SW 1271 (cell line): Measurements from ENCODE around the gene PRSS38.

Source experiments
- DNase-seq, 2 experiments: peaks; one replicate each; lab custom pipeline; 2025; lab: John Stamatoyannopoulos, UW

The PRSS38 gene

GRCh38 chr1:227779021-227779441 is 36.4 kb upstream of the PRSS38 start:
- DNase-seq: no peak

- no peak for DNase-seq
Measured at GRCh38 chr1:227779685-227780084, 35.8 kb upstream of the PRSS38 start.

DNA sequence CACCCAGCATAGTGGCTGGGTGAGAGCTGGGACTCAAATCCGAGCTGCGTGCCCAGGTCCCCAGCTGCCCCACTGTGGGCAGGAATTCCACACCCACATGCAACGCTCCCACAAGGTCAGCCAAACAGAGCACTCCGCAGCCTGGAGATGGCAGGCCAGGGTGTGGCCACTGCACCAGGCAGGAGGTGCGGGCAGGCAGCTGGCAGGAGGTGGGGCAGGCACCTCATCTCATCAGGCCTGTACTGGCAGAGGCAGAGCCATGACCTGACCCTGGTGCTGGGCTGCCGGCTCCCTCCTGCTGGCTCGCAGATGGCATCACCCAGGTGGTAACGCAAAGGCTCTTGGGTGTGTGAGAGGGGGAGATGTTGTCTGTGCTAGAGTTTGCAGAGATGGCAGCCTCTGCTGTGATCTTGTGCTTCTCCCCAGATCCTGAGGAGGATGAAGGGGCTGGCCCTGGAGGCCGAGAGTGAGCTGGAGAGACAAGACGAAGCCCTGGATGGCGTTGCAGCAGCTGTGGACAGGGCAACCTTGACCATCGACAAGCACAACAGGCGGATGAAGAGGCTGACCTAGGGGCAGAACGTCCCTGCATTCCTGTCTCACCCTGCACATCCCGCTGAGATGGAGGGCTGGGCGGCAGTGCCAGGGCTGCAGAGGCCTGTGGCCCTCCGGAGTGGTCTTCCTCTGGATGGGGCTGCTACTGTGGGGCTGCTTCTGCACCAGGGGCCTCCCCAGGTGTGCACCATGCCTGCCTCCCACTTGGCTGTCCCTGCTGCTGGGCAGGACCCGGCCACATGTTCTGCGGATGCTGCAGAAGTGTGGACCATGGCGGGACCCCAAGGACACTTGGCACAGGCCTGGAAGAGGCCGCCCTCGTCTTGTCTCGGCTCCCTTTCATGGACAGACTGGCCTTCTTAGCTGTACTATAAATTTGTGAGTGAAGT is 35.1 kb upstream of the PRSS38 start:
- no peak for DNase-seq

- DNase-seq: no peak
Measured at GRCh38 chr1:227781314-227781930, 34.1 kb upstream of the PRSS38 start.

- DNase-seq: no peak
Measured at GRCh38 chr1:227782226-227782625, 33.2 kb upstream of the PRSS38 start.

DNA sequence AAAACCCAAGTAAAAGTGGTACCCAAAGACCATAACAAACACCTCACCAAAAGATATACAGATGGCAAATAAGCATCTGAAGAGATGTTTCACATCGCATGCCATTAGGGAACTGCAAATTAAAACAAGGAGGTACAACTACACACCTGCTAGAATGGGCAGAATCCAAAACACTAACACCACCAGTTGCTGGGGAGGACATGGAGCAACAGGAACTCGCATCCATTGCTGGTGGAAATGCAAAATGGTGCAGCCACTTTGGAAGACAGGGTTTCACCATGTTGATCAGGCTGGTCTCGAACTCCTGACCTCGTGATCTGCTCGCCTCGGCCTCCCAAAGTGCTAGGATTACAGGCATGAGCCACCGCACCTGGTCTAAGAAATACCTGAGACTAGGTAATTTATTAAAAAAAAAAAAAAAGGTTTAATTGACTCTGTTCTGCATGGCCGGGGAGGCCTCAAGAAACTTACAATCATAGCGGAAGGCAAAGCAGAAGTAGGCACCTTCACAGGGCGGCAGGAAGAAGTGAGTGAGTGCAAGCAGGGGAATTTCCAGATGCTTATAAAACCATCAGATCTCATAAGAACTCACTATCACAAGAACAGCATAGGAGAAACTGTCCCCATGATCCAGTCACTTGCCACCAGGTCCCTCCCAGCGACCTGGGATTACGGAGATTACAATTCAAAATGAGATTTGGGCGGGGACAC is 30.2 kb upstream of the PRSS38 start:
- no peak for DNase-seq

DNA sequence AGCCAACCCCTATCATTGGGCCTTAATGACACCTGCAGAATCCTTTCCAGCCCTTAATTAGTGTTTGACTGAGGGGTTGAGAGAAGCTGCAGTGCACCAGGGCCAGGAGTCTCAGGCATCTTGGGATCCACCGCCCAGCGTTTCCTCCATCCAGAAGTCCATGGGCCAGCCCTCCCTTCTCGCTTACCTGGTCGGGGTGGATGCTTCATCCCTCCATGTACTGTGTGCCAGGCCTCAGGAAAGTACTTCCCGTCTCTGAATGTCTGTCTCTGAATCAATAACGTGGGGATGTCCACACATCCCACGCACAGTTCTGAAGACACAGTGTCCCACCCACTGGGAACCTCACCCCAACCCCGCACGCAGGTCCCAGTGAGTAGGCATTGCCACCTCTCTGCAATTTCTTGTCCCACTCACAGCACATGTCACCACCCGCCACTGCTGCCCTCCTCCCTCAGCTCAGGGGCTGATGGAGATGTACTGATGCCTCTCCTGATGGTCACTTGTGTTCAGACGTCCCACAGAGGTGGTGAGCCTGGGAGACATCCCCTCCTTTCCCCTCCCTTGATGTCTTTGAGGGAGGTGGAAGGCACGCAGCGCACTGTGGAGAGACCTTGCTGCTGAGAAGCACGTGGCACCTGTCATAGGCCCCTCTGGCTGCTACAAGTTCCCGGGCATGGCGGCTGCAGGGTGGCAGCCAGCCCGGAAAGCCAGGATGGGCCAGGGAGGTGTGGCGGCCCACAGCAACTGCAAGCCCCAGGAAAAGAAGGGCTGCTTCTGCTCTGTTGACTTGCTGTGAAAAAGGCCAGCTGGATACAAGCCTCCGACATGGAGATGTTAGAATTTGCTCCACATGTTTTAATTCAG is 29.4 kb upstream of the PRSS38 start:
- DNase-seq: no peak

DNA sequence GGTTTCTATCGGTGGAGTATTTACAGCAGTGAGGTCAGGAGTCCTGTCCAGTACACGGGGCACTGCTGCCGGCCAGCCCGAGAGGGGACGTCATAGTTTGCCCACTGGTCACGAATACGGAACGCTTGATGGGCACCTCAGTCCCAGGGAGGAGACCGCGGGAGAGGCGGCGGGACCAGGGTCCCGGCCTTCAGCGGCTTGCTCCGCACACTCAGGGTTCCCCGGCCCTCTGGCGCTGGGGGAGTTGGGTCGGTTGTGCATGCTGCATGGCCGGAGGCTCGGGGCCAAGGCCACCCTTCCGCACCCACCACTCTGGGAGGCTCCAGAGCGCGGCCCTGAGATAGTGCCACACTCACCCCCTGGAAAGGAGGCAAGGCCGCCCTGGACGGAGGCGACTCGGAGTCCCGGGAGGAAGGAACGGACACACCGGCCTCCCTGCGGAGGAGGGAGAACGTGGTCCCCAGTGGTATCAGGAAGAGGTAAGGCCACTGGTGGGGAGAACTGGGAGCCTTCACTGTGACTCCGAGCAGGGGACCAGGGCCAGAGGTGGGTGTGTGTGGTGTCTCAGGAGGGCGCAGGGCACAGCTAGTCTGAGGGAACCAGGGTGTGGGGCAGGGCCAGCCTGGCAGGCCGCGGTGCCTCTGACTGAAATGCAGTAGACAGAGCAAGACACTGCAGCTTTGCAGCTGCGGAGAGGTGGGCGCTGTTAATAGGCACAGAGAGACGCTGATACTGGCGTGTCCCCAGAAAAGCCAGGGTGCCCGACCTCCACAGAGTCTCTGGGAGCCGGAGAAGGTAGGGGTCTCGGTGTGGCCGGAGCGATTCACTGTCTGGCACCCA is 28.6 kb upstream of the PRSS38 start:
- no peak for DNase-seq

- DNase-seq: peak; percentile 53 to 81
Measured at GRCh38 chr1:227787513-227788270, 27.8 kb upstream of the PRSS38 start.

DNA sequence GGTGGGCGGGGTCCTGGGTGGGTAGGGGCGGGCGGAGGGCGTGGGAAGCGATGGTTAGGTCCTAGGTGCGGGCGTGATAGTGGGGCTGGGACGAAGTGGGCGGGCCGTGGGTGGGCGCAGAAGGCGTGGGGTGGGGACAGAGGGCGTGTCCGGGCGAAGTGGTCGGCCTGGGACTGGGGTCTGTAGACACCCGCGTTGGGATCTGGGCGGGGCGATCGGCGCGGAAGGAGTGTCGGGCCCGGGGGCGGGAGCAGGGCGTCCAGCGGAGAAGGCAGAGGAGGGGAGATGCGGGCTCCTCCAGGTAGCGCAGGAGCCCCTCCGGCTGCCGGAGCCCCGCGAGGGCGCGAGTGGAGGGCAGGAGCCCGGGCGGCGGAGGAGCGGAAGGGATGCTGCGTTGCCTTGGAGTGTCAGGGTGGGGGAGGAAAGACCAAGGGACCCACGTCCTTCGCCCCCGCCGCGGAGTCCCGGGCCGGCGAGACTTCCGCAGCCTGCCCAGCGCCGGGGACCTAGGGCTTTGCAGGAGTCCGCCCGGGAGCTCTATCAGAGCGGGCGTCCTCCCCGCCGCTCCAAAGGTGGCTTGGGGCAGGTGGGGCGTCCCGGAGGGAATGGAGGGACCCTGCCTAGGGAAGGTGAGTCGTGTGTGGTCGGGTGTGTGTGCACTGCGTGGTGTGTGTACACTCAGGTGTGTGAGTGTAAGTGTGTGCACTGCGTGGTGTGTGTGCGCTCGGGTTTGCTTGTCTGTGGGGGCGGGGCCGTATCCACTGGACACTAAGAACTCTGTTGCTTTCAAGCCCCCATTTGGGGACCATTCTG is 27.0 kb upstream of the PRSS38 start:
- DNase-seq: peak in 1 of 2 experiments; percentile 80

- DNase-seq: no peak
Measured at GRCh38 chr1:227789084-227790033, 26.1 kb upstream of the PRSS38 start.

DNA sequence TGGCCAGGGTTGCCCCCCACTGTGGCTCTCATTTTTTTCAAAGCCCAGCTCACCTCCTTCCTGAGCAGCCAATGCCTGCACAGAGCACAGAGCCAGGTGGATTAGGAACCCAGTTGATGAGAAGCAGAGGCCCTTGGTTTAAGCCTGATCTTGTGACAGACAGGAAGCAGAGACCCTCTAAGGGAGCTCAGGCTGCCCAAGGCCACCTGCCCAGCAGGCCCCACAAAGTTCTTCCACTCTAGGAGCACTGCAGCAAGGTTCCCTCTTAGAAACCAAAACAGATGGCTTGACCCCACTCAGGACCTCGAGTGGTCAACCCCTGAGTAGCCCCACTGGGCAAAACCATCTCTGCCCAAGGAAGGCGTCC is 25.5 kb upstream of the PRSS38 start:
- DNase-seq: no peak

DNA sequence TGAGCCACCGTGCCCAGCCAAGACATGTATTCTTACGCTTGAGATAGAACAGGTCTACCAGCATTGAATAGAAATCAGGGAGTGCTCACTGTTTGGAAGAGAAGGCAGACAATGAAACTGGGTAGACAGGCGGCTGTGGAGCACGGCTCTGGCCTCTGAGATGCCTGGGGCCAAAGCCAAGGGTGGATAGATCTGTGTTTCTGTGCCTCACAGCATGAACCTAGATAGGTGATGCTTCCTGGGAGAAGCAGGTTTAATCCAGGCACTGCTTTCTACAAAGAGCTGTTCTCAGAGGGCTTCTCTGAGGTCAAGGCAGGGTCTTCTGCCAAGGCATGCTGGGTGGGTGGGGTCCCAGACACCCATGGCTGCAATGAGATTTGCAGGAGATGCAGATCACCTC is 24.6 kb upstream of the PRSS38 start:
- no peak for DNase-seq

DNA sequence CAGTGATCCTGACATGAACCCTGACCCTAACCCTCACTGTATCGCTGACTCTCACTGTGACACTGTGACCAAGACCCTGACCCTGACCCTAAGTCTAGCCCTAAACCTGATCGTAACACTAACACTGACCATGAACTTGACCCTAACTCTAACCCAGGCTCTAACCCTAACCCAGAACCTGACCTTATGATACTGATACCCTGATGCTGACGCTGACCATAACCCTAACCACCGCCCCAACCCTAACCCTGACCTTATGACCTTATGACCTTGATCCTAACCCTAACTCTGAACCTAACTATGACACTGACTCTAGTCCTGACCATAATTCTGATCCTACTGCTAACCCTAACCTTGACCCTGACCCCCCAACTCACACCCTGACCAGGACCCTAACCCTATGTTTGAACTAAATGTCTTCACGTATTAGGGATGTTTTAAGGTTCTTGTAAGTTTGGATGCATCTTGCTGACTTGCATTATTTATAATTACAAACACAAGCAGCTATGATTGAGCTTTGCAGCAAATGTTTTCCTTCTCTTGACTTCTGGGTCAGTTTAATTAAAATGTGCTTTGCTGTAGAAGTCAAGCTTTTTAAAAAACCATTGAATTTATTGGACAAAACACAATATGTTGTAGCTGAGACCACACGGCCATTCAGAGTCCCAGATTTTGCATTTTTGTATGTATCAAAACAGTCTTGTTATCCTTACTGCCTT is 23.9 kb upstream of the PRSS38 start:
- DNase-seq: no peak

DNA sequence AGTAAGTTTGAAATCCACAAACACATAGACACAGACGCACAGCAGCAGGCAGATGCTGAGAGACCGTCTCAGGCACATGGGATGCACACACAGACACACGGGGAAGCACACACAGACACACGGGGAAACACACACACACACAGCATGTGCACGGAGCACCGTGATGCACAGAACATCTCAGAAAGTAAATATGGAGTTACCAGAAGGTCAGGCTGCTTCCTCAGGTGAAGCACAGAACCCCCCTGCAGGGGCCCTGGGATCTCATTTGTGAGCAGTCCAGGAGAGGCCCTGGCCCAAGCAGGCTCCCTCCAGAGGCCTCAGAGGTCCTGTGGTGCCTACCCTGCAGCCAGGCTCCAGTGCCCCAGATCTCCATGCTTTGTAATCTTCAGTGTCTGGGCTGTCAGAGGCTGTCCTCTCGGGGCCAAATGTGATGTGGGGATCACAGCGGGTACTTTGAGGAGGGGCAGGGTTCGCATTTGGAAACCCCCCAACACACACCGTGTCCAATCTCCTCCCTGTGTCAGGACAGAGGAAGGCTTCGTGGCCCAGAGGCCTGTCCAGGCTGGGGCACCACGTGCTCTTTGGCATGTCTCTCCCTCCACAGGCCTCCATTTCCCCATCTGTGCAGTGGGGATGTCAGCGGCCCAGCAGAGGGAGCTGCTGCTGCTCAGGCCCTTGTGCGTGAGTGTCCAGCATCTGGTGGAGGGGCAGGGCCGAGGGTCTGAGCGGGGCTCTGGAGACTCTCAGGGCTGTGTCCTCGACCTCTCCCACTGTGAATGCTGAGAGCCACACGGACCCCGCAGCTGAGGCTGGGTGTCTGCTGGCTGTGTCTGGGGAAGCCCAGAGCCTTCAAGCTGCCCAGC is 23.0 kb upstream of the PRSS38 start:
- no peak for DNase-seq
